ENCODE measurements around the gene GPR84.

Gene GPR84

DNA sequence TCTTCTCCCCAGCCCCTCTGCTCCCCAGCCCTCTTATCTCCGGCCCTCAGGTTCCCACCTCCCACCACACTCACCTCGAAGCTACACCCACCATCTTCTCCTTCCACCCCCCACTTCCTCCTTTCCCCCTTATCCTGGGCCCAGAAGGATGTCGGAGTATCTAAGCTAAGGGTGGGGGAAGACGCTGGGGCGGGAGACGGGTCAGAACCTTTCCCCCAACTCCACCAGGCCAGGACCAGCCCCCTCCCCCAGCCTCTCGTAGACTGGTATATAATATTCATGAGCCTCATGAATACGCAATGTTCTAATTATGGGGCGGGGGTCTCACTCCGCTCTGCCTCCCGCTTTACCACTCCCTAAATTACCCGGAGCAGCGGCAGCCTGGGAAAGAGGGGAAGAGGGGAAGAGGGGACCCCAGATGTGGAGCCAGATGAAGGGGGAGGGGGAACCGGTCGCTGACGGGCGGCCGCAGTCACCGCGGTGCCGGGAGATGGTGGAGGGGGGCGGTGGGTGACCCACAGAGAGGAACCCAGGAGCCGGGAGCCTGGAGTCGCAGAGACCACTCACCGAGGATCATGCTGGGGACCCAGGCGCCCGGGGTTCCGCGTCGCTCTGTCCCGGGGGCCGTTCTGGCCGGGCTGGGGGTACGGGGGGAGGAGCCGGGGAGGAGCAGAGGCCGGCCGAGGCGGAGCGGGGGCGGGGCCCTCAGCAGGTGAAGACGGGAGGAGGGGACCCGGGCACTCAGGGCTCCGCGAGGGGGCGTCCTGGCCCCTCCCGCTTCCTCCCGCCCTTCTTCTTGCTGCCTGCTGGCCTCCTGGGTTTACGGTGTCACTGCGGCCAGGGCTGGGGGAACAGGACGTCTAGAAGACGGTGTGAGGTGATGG lies 26.6 kb upstream of the GPR84 start:
- DNase-seq = no peak

GRCh38 chr12:54390176-54390667 lies 25.9 kb upstream of the GPR84 start:
- DNase-seq = no peak

DNA sequence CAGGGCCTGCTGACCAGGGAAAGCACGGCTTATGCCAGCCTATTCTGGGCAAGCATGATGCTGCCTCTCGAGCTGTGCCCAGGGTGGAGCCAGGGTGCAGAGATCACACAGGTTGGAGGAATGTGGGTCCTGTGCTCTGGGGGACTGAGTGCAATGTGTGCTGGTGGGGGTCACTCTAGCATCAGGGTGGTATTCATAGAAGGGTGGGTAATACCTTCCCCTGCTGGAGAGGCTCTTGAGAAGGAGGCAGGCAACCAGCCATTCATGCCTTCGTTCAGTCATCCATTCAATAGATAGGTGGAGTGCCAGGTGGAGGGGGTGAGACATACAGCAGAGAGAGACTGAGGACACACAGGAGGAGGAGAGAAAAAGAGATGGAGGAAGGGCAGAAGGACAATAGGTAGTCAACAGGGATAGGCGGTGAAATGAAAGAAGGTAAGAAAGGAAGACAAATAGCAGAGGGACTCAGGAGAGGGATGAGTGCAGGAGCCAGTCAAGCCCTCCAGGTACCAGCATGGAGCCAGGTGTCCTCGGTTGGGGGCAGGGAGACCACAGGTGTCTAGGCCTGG lies 25.4 kb upstream of the GPR84 start:
- no peak for DNase-seq

GRCh38 chr12:54389134-54389508 lies 24.8 kb upstream of the GPR84 start:
- DNase-seq = no peak

- DNase-seq = no peak
These were observed 24.2 kb upstream of the GPR84 start for GRCh38 chr12:54388237-54389133.

DNA sequence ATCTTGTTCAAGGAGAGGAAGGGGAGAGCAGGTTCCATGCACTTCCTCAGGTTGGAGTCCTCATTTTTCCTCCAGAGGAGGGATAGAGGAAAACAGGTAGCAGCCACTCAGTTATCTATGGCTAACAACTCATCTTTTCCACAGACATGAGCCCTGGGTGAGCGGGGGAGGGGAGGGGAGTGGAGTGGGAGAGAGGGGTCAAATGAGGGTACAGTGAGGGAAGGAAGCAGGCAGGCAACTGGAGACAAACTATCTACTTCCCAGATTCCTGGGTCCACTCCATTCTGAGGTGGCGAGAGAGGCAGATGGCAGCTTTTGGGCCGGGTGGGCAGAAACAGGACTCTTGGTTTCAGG lies 22.8 kb upstream of the GPR84 start:
- no peak for DNase-seq

- DNase-seq = no peak
These were observed 22.3 kb upstream of the GPR84 start for GRCh38 chr12:54386403-54387113.

GRCh38 chr12:54385251-54385914 lies 21.1 kb upstream of the GPR84 start:
- DNase-seq = no peak

DNA sequence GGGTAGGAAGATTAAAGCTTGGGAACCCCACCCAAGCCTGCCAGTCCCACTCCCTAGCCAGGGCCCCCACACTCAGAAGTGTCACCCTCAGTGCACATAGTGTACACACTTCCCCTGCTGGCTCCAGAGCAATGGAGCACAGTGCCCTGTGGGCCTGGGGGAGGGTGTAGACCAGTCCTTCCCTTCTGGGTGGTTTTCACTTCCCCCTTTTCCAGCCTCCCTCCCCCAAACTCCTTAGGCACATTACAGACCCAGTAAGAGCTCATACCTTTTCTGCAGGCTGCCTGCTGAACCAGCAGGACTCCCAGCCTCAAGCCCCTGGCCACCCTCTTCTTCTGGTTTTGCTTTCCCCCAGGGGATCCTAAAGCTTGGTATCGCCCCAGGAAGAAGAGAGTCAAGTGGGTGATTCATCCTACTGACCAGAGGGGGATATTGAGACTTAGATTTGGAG lies 20.3 kb upstream of the GPR84 start, which contains the start of gene ZNF385A:
Gene ZNF385A, minus strand, starts transcription at position 143 of the 451 bp plus-strand sequence. CDS start 219 bp downstream, outside the sequence.
- no peak for DNase-seq

GRCh38 chr12:54383041-54383609 lies 18.8 kb upstream of the GPR84 start:
- DNase-seq = no peak

GRCh38 chr12:54381136-54381535 lies 16.9 kb upstream of the GPR84 start:
- no peak for DNase-seq

- no peak for DNase-seq
These were observed 15.3 kb upstream of the GPR84 start for GRCh38 chr12:54379398-54380201.

GRCh38 chr12:54378796-54379397 lies 14.6 kb upstream of the GPR84 start:
- DNase-seq = no peak

GRCh38 chr12:54377797-54378515 lies 13.7 kb upstream of the GPR84 start:
- no peak for DNase-seq

- DNase-seq = no peak
These were observed 12.7 kb upstream of the GPR84 start for GRCh38 chr12:54377007-54377406.

DNA sequence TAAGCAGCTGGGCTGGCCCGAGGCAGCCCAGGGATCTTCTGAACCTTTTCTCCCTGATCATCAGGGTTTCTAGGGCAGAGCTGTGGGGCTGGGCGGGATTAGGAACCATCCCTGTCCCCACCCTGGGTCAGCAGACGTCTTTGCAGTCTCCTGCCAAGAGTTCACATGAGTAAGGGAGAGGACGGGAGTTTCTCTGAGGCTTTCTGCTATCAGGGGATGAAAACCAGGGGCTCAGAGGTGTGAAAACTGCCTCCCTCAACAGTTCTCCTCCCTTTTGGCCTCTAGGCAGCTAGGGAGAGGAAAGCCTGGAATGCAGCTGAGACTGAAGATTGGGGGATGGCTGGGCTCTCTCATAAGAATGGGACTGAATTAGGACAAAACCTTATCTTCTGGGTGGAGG lies 12.3 kb upstream of the GPR84 start:
- no peak for DNase-seq

DNA sequence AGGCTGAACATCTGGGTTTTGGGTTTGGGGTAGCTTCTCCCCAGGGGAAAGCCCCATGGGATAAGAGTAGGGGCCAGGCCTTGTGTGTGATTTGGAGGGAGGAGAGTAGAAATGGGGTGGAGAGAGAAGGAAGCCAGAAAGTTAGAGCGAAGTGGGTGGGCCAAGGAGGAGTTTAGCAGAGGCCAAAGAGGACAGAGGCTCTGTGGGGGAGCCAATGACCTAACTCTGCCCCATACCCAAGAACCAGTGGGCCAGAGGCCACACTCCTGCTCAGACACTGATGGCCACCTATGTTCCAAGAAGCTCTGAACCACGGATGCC lies 10.9 kb upstream of the GPR84 start:
- no peak for DNase-seq

GRCh38 chr12:54374562-54375258 lies 10.4 kb upstream of the GPR84 start:
- no peak for DNase-seq

Measured in KG1 (cell line).